Brain microvascular endothelial cell (primary cell): Measurements from ENCODE around the gene MRPS18B.

Experiments used
- DNase-seq: peaks from one replicate; pipeline ENCODE4 v3.0.0-alpha.2; 2020
- H3K27ac ChIP-seq: fragments of 250-450 bp; sonication (Bioruptor Pico); 2 replicates; pipeline ENCODE4 v1.5.1; 2020; ENCODE audit warnings: mild to moderate bottlenecking, moderate library complexity
- H3K27me3 ChIP-seq: fragments of 250-450 bp; sonication (Bioruptor Pico); replicated peaks from 2 replicates; pipeline ENCODE4 v1.5.1; 2020; ENCODE audit warnings: mild to moderate bottlenecking
- H3K36me3 ChIP-seq: fragments of 250-450 bp; sonication (Bioruptor Pico); replicated peaks from 2 replicates; pipeline ENCODE4 v1.5.1; 2020; ENCODE audit warnings: mild to moderate bottlenecking
- H3K4me3 ChIP-seq: 2 replicates; pipeline ENCODE4 v1.5.1; 2011; ENCODE audit warnings: low read depth, mild to moderate bottlenecking, control low read depth, low read length, moderate library complexity
- CTCF ChIP-seq: IDR thresholded peaks from 2 replicates; pipeline ENCODE4 v1.5.1; 2011; ENCODE audit warnings: low read depth, mild to moderate bottlenecking, moderate library complexity, low read length, control low read depth, inconsistent platforms; ENCODE audit errors: missing control alignments
- in situ Hi-C: cut with HindIII; loops from 2 replicates; pipeline ENCODE4 v1.10.0; 2017; ENCODE audit warnings: low sequenced_read_pairs, low pct_ligation_motif_present

MRPS18B gene

GRCh38 chr6:30646450-30647241, 29.0 kb downstream of the MRPS18B start, which contains the start of gene C6orf136:
C6orf136 (plus strand) TSS chr6:30647133; CDS start chr6:30647232, 99 bp downstream.
- Histone ChIP-seq H3K36me3 (peaks cover 9% of the 10 kb centered on the region), H3K27me3 (no peaks in the 10 kb centered on the region), H3K4me3 (peak within 1 kb of the TSS; percentile 86), H3K27ac (peak within 1 kb of the TSS; percentile 40)
- no peak for TF ChIP-seq CTCF
- peak; percentile 89 for DNase-seq
- in situ Hi-C loops = no loop called here

GRCh38 chr6:30647242-30648116, 29.8 kb downstream of the MRPS18B start:
- Histone ChIP-seq H3K27me3 (no peaks in the 10 kb centered on the region), H3K36me3 (peaks cover 13% of the 10 kb centered on the region), H3K27ac (peak overlapping the region; percentile 40), H3K4me3 (peak overlapping the region; percentile 86)
- in situ Hi-C loops = no loop called here
- TF ChIP-seq CTCF = no peak
- DNase-seq = peak; percentile 37

GRCh38 chr6:30651143-30651542, 33.5 kb downstream of the MRPS18B start:
- Histone ChIP-seq H3K36me3 (peaks cover 47% of the 10 kb centered on the region), H3K27me3 (no peaks in the 10 kb centered on the region), H3K4me3 (no peak overlapping the region), H3K27ac (no peak overlapping the region)
- no peak for DNase-seq
- TF ChIP-seq CTCF = no peak
- in situ Hi-C loops = no loop called here

- DNase-seq = no peak
- Histone ChIP-seq H3K27me3 (no peaks in the 10 kb centered on the region), H3K27ac (no peak overlapping the region), H3K4me3 (no peak overlapping the region), H3K36me3 (peaks cover 81% of the 10 kb centered on the region)
- no peak for TF ChIP-seq CTCF
- in situ Hi-C loops = no loop called here
Observed at GRCh38 chr6:30654798-30655742, 37.4 kb downstream of the MRPS18B start.

- in situ Hi-C loops = no loop called here
- TF ChIP-seq CTCF = no peak
- Histone ChIP-seq H3K27me3 (no peaks in the 10 kb centered on the region), H3K4me3 (no peak overlapping the region), H3K36me3 (peaks cover 88% of the 10 kb centered on the region), H3K27ac (no peak overlapping the region)
- no peak for DNase-seq
Observed at GRCh38 chr6:30655743-30656094, 38.1 kb downstream of the MRPS18B start.
